HG02571 (cell line): Measurements from ENCODE around the gene VPS13A.
"Not testable (repeated sequence)": the region's sequence is repeated elsewhere in the genome, so short reads cannot be mapped to it uniquely, and the experiment has no call there.

ENCODE experiments used
- ATAC-seq: cut with Tn5 transposase; IDR thresholded peaks from one replicate; pipeline ENCODE4 v1.9.1; 2021; ENCODE audit warnings: mild to moderate bottlenecking, moderate library complexity; ENCODE audit not compliant: unreplicated experiment

Gene VPS13A

GRCh38 chr9:77293949-77294348 is 116.6 kb downstream of the VPS13A start:
- ATAC-seq, result no peak

DNA sequence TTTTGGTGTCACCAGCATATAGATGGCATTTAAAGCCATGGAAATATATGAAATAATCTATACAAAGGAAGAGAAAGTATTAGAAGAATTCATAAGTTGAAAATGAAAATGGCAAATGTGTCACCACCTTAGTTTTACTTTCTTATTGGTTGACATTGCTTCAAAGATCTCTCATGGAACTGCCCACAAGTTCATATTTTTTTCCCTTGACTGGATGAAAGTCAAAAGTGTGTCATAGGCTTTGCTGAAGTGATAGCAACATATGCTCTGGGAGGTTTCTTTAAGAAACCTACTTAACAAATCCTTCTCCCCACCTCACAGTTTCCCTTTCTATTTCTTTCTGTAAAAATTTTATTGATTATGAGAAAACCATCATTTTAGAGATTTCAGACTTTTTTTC is 127.2 kb downstream of the VPS13A start:
- peak; percentile 65 for ATAC-seq

DNA sequence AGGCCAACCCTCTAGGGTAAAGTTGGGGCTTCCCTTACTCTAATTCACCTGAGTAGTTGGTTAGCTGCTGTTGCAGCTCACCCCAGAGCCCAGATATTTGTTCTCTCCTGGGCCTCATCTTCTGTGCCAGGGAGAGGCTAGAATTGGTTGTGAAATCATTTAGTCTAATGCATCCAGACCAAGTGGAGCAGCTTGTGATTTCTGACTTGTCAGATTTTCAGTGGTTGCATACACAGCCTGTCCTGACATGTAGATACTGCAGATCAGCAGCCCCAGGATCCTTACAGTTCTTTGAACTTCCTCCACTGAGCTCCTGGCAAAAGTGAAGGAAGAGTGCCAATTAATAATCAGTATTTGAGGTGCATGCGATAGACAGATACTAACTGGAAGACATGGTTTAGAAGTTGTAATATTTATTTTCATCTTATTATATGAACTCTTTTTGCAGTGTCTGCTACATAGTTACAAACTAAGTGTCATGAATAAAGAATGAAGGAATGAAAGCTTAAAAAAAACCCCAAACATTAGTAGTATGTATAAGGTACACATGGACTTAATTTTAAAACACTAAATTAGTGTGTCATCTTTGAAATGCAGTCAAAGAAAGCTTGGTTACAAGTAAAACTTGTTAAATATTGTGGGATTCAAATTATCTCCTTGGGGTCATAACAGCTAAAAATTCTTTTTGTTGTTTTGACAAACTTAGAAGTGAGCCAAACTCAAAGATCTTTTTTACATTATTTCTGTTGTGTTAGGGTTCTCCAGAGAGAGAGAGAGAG is 128.5 kb downstream of the VPS13A start:
- no peak for ATAC-seq

GRCh38 chr9:77307166-77307565 is 129.8 kb downstream of the VPS13A start:
- ATAC-seq, result no peak

DNA sequence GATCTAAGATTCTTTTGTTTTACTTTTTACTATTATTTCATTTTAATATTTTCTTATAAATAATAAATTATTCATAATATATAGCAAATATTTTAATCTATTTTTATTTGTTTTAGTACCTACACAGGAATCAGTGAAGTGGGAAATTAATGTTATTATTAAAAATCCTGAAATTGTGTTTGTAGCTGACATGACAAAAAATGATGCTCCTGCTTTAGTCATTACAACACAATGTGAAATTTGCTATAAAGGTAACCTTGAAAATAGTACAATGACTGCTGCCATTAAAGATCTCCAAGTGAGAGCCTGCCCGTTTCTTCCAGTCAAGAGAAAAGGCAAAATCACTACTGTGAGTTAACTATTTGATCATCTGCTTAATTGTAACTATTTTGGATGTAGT is 138.7 kb downstream of the VPS13A start:
- no peak for ATAC-seq

DNA sequence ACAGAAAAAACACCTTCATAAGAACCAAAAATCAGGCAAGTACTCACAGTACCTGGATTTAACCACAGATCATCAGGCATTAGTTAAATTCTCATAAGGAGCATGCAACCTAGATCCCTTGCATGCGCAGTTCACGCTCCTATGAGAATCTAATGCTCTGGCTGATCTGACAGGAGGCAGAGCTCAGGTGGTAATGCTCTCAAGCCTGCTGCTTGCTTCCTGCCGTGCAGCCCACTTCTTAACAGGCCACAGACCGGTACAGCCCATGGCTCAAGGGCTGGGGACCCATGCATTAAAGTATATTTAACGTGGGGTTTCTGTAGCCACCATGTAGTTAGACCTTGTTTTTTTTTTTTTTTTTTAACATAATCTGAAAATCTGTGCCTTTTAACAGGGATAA is 147.7 kb downstream of the VPS13A start:
- no peak for ATAC-seq

DNA sequence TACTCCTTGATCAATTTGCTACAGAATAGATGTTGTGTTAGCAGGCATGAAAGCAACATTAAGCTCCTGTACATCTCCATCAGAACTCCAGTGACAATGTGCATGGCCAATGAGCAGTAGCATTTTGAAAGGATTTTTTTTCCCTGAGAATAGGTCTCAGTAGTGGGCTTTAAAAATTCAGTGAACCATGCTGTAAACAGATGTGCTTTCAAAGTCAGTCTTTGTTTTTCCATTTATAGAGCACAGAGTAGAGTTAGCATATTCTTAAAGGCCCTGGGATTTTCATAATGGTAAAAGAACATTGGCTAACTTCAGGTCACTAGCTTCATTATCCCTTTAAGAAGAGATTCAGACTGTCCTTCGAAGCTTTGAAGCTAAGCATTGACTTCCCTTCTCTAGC is 150.8 kb downstream of the VPS13A start:
- ATAC-seq, result no peak

DNA sequence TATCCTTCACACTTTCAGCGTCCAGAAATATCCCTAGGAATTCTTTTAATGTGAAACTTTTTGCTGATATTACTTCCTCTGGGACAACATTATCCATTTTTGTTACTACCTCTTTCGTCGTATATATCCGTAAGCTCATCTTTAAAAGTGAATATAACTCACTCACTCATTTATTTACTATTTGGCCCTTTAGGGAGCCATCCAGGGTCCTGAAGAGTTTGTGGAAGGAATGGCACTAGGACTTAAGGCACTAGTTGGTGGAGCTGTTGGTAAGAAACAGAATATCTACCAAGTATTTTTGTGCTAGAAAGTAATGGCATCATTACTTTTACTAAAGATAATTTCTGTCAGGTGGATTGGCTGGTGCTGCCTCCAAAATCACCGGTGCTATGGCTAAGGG is 192.7 kb downstream of the VPS13A start:
- no peak for ATAC-seq

- ATAC-seq, result no peak
Observed at GRCh38 chr9:77374266-77374665, 196.9 kb downstream of the VPS13A start.

GRCh38 chr9:77375956-77376532 is 198.7 kb downstream of the VPS13A start:
- ATAC-seq, result no peak

GRCh38 chr9:77384406-77384805 is 207.1 kb downstream of the VPS13A start:
- no peak for ATAC-seq

- ATAC-seq, result no peak
Observed at GRCh38 chr9:77386187-77386586, 208.9 kb downstream of the VPS13A start.

DNA sequence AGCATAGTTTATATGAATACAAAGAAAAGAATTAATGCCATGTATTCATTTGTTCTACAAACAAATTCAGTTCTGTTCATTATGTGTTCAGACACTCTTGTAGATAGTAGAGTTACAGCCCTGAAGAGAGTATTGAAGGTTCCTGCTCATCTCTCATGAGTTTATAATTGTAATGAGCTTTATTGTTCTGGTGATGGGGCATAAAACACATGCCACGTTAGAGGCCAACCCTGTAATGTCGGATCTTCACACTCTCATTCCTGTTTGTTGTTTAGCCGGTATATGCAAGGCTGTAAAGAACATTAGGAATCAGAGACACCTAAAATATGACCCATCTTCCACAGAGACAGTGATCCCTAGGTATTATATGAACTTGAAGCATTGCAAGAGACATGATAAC is 214.5 kb downstream of the VPS13A start:
- no peak for ATAC-seq

DNA sequence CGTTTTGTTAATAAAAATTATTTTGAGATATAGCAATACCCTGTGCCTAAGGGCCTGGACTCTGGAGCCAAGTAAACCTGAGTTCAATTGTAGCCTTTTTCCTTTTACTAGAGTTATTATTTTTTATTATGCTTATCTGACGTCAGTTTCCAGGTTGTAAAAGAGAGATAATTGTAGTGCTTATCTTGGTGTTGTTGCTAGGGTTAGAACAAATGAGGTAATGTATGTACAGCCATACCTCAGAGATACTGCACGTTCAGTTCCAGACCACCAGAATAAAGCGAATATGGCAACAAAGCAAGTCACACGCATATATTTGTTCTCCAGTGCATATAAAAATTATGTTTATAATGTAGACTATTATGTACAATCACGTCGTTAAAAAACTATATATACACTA is 215.0 kb downstream of the VPS13A start:
- no peak for ATAC-seq

DNA sequence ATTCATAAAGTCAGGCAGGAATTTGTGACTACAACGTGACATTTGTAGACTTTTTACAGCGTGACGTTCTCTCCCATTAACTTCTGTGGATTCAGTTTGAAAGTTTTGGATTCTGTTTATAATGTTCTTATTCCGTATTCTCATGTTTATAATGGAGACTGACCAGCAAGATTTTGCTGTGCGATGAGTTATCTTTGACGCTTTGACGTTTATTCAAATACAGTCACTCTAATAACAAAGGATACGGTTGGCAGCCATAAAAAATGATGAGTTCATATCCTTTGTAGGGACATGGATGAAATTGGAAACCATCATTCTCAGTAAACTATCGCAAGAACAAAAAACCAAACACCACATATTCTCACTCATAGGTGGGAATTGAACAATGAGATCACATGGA is 221.2 kb downstream of the VPS13A start:
- ATAC-seq, result not testable (repeated sequence)

DNA sequence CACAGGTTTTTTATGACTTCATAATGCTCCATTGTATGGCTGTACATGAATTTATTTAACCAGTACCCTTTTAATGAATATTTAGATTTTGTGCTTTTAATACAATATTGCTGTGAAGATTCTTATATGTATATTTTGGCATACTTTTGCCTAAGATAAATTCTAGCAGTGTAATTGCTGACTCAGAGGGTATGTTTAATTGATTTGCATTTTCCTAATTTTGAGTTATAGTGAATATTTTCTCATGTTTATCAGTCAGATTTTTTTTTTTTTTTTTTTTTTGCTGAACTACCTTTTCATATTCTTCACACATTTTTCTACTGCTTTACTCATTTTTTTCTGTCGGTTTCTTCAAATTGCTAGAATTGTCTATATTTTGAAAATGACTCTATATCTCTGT is 222.6 kb downstream of the VPS13A start:
- ATAC-seq, result no peak

- no peak for ATAC-seq
Observed at GRCh38 chr9:77402286-77402685, 225.0 kb downstream of the VPS13A start.

GRCh38 chr9:77403239-77403638 is 225.9 kb downstream of the VPS13A start:
- no peak for ATAC-seq

DNA sequence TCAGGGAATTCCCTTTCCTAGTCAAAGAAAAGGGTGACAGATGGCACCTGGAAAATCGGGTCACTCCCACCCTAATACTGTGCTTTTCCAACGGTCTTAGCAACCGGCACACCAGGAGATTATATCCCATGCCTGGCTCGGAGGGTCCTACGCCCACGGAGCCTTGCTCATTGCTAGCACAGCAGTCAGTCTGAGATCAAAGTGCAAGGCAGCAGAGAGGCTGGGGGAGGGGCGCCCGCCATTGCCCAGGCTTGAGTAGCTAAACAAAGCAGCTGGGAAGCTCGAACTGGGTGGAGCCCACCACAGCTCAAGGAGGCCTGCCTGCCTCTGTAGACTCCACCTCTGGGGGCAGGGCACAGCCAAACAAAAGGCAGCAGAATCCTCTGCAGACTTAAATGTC is 231.2 kb downstream of the VPS13A start:
- ATAC-seq, result not testable (repeated sequence)

DNA sequence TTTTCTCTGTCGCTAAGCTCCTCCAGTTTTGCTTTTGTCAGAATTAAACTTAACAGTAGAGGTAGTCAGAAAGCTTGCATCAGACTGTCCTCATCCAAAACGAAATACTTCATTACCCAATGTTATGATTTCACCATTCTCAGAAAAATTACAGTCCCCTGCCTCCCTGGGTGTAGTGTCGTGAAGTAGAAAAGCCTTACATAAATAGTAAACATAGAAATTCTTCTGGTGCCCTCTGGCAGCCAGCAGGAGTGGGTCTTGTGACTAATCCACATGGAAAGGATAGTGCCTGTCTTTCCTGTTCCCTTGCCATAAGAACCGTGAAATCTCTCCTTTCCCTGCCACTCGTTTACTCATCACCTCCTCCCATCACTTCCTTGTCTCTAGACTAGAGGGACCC is 240.2 kb downstream of the VPS13A start:
- no peak for ATAC-seq

DNA sequence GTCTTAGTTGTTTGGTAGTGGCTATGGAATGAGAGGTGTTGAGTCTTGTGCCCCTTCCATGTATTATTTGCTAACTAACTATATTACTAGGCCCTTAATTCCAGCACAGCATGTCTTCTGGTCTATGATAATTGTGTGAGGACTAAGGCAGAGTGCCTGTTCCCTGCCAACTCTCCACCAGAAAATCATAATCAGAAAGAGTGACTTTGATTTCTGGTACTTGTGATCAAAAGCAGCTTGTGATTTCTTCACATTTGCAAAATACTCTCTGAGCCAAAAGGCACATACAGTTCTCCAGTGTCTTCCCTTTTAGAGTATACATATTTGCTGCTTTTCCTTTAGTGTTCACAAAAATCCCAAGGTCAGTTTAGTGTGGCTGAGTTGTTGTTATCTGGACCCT is 240.9 kb downstream of the VPS13A start:
- no peak for ATAC-seq

DNA sequence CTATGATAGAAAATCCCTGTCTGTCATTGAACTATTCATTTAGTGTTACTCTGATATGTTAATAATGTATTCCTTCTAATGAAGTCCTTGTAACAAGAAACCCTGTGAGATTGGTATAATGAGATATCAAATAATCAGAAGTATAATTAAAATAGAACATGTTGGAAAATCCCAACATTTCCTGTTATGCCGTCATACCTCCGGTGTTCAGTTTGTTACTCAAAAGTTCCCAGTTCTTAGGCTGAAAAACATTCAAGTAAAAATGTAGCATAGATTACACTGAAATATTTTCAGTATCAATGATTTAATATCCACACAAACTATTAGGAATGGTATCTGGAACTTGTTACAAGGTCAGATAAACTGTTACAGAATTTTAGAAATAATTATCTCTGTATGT is 243.3 kb downstream of the VPS13A start:
- ATAC-seq, result no peak
